ENCODE data around the gene DNAJC1.

The DNAJC1 gene

GRCh38 chr10:21737106-21737505 is 266.4 kb downstream of the DNAJC1 start:
- TF ChIP-seq EZH2 (IDR thresholded peaks at IDR 0.05) (no peak), POLR2AphosphoS5 (IDR thresholded peaks at IDR 0.05; ENCODE audit: borderline replicate concordance, low read depth, low read length) (no peak), FOXP2 (optimal IDR thresholded peaks at IDR 0.05; ENCODE audit: control extremely low read depth, extremely low read length, insufficient read depth) (no peak)
- no peak for DNase-seq (ENCODE audit: low read depth, low spot score)

GRCh38 chr10:21733710-21734109 is 269.8 kb downstream of the DNAJC1 start:
- peaks cover 13% of the 10 kb centered on the region; the same call in 1 of the 2 replicates for H3K36me3 ChIP-seq (ENCODE audit: insufficient read depth, low read length)
- no peak for TF ChIP-seq EZH2 (IDR thresholded peaks at IDR 0.05)
- no peak for TF ChIP-seq POLR2AphosphoS5 (IDR thresholded peaks at IDR 0.05; ENCODE audit: borderline replicate concordance, low read depth, low read length)
- no peak for TF ChIP-seq FOXP2 (optimal IDR thresholded peaks at IDR 0.05; ENCODE audit: control extremely low read depth, extremely low read length, insufficient read depth)
- H3K4me3 ChIP-seq, result no peak overlapping the region
- H3K27ac ChIP-seq, result no peak overlapping the region
- H3K9me3 ChIP-seq (ENCODE audit: low read depth, low read length), result no peaks in the 10 kb centered on the region
- DNase-seq (ENCODE audit: low read depth, low spot score), result no peak
- no peak overlapping the region for H3K9ac ChIP-seq (ENCODE audit: insufficient read length)

More at GRCh38 chr10:21737106-21737505, 266.4 kb downstream of the DNAJC1 start:
- no peak overlapping the region for H3K4me3 ChIP-seq
- H3K9me3 ChIP-seq (ENCODE audit: low read depth, low read length), result no peaks in the 10 kb centered on the region
- no peak overlapping the region for H3K9ac ChIP-seq (ENCODE audit: insufficient read length)
- no peak overlapping the region for H3K27ac ChIP-seq
- H3K36me3 ChIP-seq (ENCODE audit: insufficient read depth, low read length), result peaks cover 28% of the 10 kb centered on the region

GRCh38 chr10:21732067-21732772 is 271.3 kb downstream of the DNAJC1 start:
- no peak overlapping the region for H3K4me3 ChIP-seq
- no peak overlapping the region for H3K27ac ChIP-seq
- no peaks in the 10 kb centered on the region for H3K9me3 ChIP-seq (ENCODE audit: low read depth, low read length)
- DNase-seq (ENCODE audit: low read depth, low spot score), result no peak
- peaks cover 13% of the 10 kb centered on the region; the same call in 1 of the 2 replicates for H3K36me3 ChIP-seq (ENCODE audit: insufficient read depth, low read length)
- H3K9ac ChIP-seq (ENCODE audit: insufficient read length), result no peak overlapping the region
- TF ChIP-seq FOXP2 (optimal IDR thresholded peaks at IDR 0.05; ENCODE audit: control extremely low read depth, extremely low read length, insufficient read depth) (no peak), POLR2AphosphoS5 (IDR thresholded peaks at IDR 0.05; ENCODE audit: borderline replicate concordance, low read depth, low read length) (no peak), EZH2 (IDR thresholded peaks at IDR 0.05) (no peak)

- Histone ChIP-seq H3K4me3 (no peak overlapping the region), H3K27ac (no peak overlapping the region), H3K9me3 (ENCODE audit: low read depth, low read length) (no peaks in the 10 kb centered on the region), H3K9ac (ENCODE audit: insufficient read length) (no peak overlapping the region), H3K36me3 (ENCODE audit: insufficient read depth, low read length) (peaks cover 1% of the 10 kb centered on the region; the same call in 1 of the 2 replicates)
- no peak for TF ChIP-seq FOXP2 (optimal IDR thresholded peaks at IDR 0.05; ENCODE audit: control extremely low read depth, extremely low read length, insufficient read depth)
- TF ChIP-seq EZH2 (IDR thresholded peaks at IDR 0.05), result no peak
- no peak for TF ChIP-seq POLR2AphosphoS5 (IDR thresholded peaks at IDR 0.05; ENCODE audit: borderline replicate concordance, low read depth, low read length)
- no peak for DNase-seq (ENCODE audit: low read depth, low spot score)
These were observed 274.9 kb downstream of the DNAJC1 start for GRCh38 chr10:21728618-21729017.

GRCh38 chr10:21727452-21728168 is 275.9 kb downstream of the DNAJC1 start:
- Histone ChIP-seq H3K36me3 (ENCODE audit: insufficient read depth, low read length) (no peaks in the 10 kb centered on the region), H3K4me3 (peak overlapping the region; percentile 55), H3K9ac (ENCODE audit: insufficient read length) (no peak overlapping the region), H3K27ac (peak overlapping the region; percentile 73), H3K9me3 (ENCODE audit: low read depth, low read length) (no peaks in the 10 kb centered on the region)
- DNase-seq (ENCODE audit: low read depth, low spot score), result no peak
- no peak for TF ChIP-seq POLR2AphosphoS5 (IDR thresholded peaks at IDR 0.05; ENCODE audit: borderline replicate concordance, low read depth, low read length)
- TF ChIP-seq EZH2 (IDR thresholded peaks at IDR 0.05), result no peak
- no peak for TF ChIP-seq FOXP2 (optimal IDR thresholded peaks at IDR 0.05; ENCODE audit: control extremely low read depth, extremely low read length, insufficient read depth)

- TF ChIP-seq FOXP2 (optimal IDR thresholded peaks at IDR 0.05; ENCODE audit: control extremely low read depth, extremely low read length, insufficient read depth) (no peak), POLR2AphosphoS5 (IDR thresholded peaks at IDR 0.05; ENCODE audit: borderline replicate concordance, low read depth, low read length) (no peak), EZH2 (IDR thresholded peaks at IDR 0.05) (no peak)
- H3K4me3 ChIP-seq, result peak overlapping the region; percentile 55
- no peaks in the 10 kb centered on the region for H3K36me3 ChIP-seq (ENCODE audit: insufficient read depth, low read length)
- H3K9ac ChIP-seq (ENCODE audit: insufficient read length), result no peak overlapping the region
- peak overlapping the region; percentile 73; the same call in 1 of the 2 replicates for H3K27ac ChIP-seq
- no peak for DNase-seq (ENCODE audit: low read depth, low spot score)
- H3K9me3 ChIP-seq (ENCODE audit: low read depth, low read length), result no peaks in the 10 kb centered on the region
These were observed 276.8 kb downstream of the DNAJC1 start for GRCh38 chr10:21726601-21727225.

GRCh38 chr10:21724687-21725367 is 278.7 kb downstream of the DNAJC1 start:
- TF ChIP-seq FOXP2 (optimal IDR thresholded peaks at IDR 0.05; ENCODE audit: control extremely low read depth, extremely low read length, insufficient read depth), result no peak
- no peak for TF ChIP-seq EZH2 (IDR thresholded peaks at IDR 0.05)
- peak; percentile 50; the same call in 1 of the 2 replicates for TF ChIP-seq POLR2AphosphoS5 (IDR thresholded peaks at IDR 0.05; ENCODE audit: borderline replicate concordance, low read depth, low read length)
- H3K9ac ChIP-seq (ENCODE audit: insufficient read length), result no peak overlapping the region
- DNase-seq (ENCODE audit: low read depth, low spot score), result peak; percentile 97
- H3K4me3 ChIP-seq, result peak overlapping the region; percentile 54
- H3K36me3 ChIP-seq (ENCODE audit: insufficient read depth, low read length), result no peaks in the 10 kb centered on the region
- no peaks in the 10 kb centered on the region for H3K9me3 ChIP-seq (ENCODE audit: low read depth, low read length)
- peak overlapping the region; percentile 62; the same call in 1 of the 2 replicates for H3K27ac ChIP-seq
